SK-MEL-5 (cell line): Measurements from ENCODE around the gene RASSF3. TPM values are rescaled to one million over a fixed set of nuclear protein-coding genes. Genes with fewer than 3 reads are reported as not detected.
"Not testable (repeated sequence)": the region's sequence is repeated elsewhere in the genome, so short reads cannot be mapped to it uniquely, and the experiment has no call there.

Source experiments
- DNase-seq: peaks from one replicate; pipeline ENCODE4 v3.0.0-alpha.2; 2016; ENCODE audit warnings: low read depth, low spot score
- in situ Hi-C: cut with HindIII; loops from 2 replicates; pipeline ENCODE4 v1.10.0; 2016; ENCODE audit warnings: low sequenced_read_pairs, high pct_unique_total_duplicates, low pct_unique_long_range_greater_than_20kb
- total RNA-seq: library from RNA; depleted of rRNA; stranded (reverse); fragments of >200 nt; shearing (Covaris generic); gene quantifications from 2 replicates; pipeline ENCODE4 v1.2.3, GENCODE V29; 2014

RASSF3 gene
- total RNA-seq, 1 experiment from 2014 or later = 117 TPM

GRCh38 chr12:64585104-64585503 is 25.2 kb upstream of the RASSF3 start:
- in situ Hi-C loops = no loop called here
- no peak for DNase-seq

- DNase-seq = peak; percentile 43
- in situ Hi-C loops = no loop called here
Observed at GRCh38 chr12:64587447-64587846, 22.8 kb upstream of the RASSF3 start.

GRCh38 chr12:64590183-64590582 is 20.1 kb upstream of the RASSF3 start:
- no peak for DNase-seq
- in situ Hi-C loops = no loop called here

GRCh38 chr12:64595863-64596793 is 14.2 kb upstream of the RASSF3 start:
- no peak for DNase-seq
- in situ Hi-C loops = no loop called here

- no peak for DNase-seq
- in situ Hi-C loops = no loop called here
Observed at GRCh38 chr12:64598831-64599230, 11.5 kb upstream of the RASSF3 start.

- no peak for DNase-seq
Observed at GRCh38 chr12:64600164-64600561, 10.1 kb upstream of the RASSF3 start.

GRCh38 chr12:64603183-64603841 is 7.0 kb upstream of the RASSF3 start:
- in situ Hi-C loops = no loop called here
- no peak for DNase-seq

More at GRCh38 chr12:64600164-64600561, 10.1 kb upstream of the RASSF3 start:
- in situ Hi-C loops = no loop called here

- DNase-seq = peak; percentile 76
- in situ Hi-C loops = no loop called here
Observed at GRCh38 chr12:64608901-64609535, 1.3 kb upstream of the RASSF3 start.

- in situ Hi-C loops = no loop called here
- no peak for DNase-seq
Observed at GRCh38 chr12:64609536-64610078, 688 bp upstream of the RASSF3 start.

- no peak for DNase-seq
- in situ Hi-C loops = no loop called here
Observed at GRCh38 chr12:64610660-64611340, 505 bp downstream of the RASSF3 start.

GRCh38 chr12:64611341-64612284 is 1.3 kb downstream of the RASSF3 start:
- no peak for DNase-seq
- in situ Hi-C loops = no loop called here

- in situ Hi-C loops = no loop called here
- no peak for DNase-seq
Observed at GRCh38 chr12:64612843-64613242, 2.5 kb downstream of the RASSF3 start.

GRCh38 chr12:64613775-64614398 is 3.6 kb downstream of the RASSF3 start:
- DNase-seq, in situ Hi-C loops: not testable (repeated sequence)

GRCh38 chr12:64616201-64616600 is 5.9 kb downstream of the RASSF3 start:
- in situ Hi-C loops = no loop called here
- peak; percentile 95 for DNase-seq

GRCh38 chr12:64618953-64619590 is 8.8 kb downstream of the RASSF3 start:
- DNase-seq = no peak
- in situ Hi-C loops = no loop called here
